ENCODE measurements around the gene DHX57.

DHX57 gene

GRCh38 chr2:38754049-38754448 is 121.7 kb downstream of the DHX57 start:
- in situ Hi-C loops (cut with MboI; ENCODE audit: low sequenced_read_pairs, unreplicated experiment): no loop called here
- DNase-seq (ENCODE audit: low spot score): no peak
- no peak for TF ChIP-seq CTCF (IDR thresholded peaks at IDR 0.05; ENCODE audit: borderline replicate concordance, control extremely low read depth, extremely low read depth, insufficient read depth, missing control alignments)

- in situ Hi-C loops (cut with MboI; ENCODE audit: low sequenced_read_pairs, unreplicated experiment): no loop called here
- no peak for TF ChIP-seq CTCF (IDR thresholded peaks at IDR 0.05; ENCODE audit: borderline replicate concordance, control extremely low read depth, extremely low read depth, insufficient read depth, missing control alignments)
- no peak for DNase-seq (ENCODE audit: low spot score)
These were observed 123.9 kb downstream of the DHX57 start for GRCh38 chr2:38751596-38752410.

GRCh38 chr2:38750891-38751595 is 124.7 kb downstream of the DHX57 start, which contains the start of gene SRSF7:
TSS of gene SRSF7 (minus strand) at chr2:38751361. CDS start at chr2:38751256, 105 bp downstream.
- DNase-seq (ENCODE audit: low spot score): peak; percentile 96
- in situ Hi-C loops (cut with MboI; ENCODE audit: low sequenced_read_pairs, unreplicated experiment): no loop called here
- TF ChIP-seq CTCF (IDR thresholded peaks at IDR 0.05; ENCODE audit: borderline replicate concordance, control extremely low read depth, extremely low read depth, insufficient read depth, missing control alignments): no peak

- TF ChIP-seq CTCF (IDR thresholded peaks at IDR 0.05; ENCODE audit: borderline replicate concordance, control extremely low read depth, extremely low read depth, insufficient read depth, missing control alignments): no peak
- DNase-seq (ENCODE audit: low spot score): peak; percentile 68
- in situ Hi-C loops (cut with MboI; ENCODE audit: low sequenced_read_pairs, unreplicated experiment): no loop called here
These were observed 125.5 kb downstream of the DHX57 start for GRCh38 chr2:38750011-38750890.

- TF ChIP-seq CTCF (IDR thresholded peaks at IDR 0.05; ENCODE audit: borderline replicate concordance, control extremely low read depth, extremely low read depth, insufficient read depth, missing control alignments): no peak
- no peak for DNase-seq (ENCODE audit: low spot score)
- in situ Hi-C loops (cut with MboI; ENCODE audit: low sequenced_read_pairs, unreplicated experiment): loop anchor here (10.0 to 25.0 kb wide), 2 partner anchors 164 to 437 kb away; no protein-coding TSS in a partner anchor
These were observed 126.6 kb downstream of the DHX57 start for GRCh38 chr2:38748943-38749804.
